ENCODE results near the gene ZDHHC11B. TPM values are rescaled to one million over a fixed set of nuclear protein-coding genes. Genes with fewer than 3 reads are reported as not detected.
"Not testable (repeated sequence)": the region's sequence is repeated elsewhere in the genome, so short reads cannot be mapped to it uniquely, and the experiment has no call there.

ZDHHC11B gene
- total and polyA plus RNA-seq, 3 donors from 2014 or later = 3.0 to 9.0 (median 4.6) TPM

DNA sequence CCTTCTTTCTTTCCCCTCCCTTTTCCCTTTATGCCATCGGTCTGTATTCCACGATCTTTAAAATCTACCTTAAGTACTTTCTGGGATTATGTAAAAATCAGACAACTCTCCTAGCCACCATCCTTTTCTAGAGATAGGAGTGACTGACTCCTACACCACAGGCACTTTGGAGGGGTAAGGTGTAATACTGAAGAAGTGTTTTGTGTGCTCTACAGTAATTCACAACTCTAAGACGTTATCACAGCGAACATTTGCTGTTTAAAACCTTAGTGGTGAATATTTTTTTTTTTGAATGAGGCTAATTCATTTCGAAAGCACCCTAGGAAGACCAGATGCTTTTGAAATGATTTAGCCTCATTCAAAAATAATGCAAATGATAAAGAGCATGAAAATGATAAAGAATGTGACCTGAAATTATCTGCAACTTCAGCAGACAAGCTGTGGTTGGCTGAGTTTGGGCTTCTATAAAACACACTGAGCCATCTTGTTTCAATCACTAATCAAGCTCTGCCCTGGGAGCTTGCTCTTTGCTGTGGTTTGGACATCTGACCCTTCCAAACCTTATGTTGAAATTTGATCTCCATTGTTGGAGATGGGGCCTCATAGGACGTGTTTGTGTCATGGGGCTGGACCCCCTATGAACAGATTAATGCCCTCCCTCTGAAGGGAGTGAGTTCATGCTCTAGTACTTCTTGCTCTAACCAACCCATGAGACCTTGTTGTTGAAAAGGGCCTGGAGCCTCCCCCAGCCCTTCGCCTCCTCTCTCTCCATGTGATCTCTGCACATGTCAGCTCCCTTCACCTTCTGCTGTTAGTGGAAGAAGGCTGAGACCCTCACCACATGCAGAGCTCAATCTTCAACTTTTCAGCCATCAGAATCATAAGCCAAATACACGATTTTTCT, 70.1 kb downstream of the ZDHHC11B start:
- H3K36me3 ChIP-seq (ENCODE audit: low read depth, missing control alignments); intact Hi-C loops (cut with DNase I; ENCODE audit: low total_unique reads); DNase-seq; H3K9me3 ChIP-seq; H3K27ac ChIP-seq; H3K4me1 ChIP-seq; H3K4me3 ChIP-seq; H3K27me3 ChIP-seq: not testable (repeated sequence)
- WGBS, 2 donors = 61 to 80% methylated on average over 7 of the region's 8 CpGs

DNA sequence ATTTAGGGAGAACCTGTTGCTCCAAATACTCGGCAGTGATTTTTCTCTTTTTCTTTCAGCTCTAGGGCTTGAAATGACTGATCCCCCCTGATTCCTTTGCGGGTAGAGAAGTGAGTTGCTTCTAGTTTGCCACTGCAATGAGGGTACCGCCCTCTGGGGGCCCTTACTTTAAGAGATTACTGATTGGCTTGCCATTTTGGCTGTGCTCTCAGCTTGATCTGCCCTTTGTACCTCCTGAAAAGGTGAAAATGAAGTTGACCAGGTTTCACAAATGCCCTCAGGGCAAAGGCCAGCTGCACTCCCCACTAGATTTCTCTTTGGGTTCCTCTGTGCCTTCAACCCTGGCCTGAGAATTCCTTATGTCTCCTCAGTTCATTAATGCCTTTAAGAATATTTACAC, 70.8 kb downstream of the ZDHHC11B start:
- intact Hi-C loops (cut with DNase I; ENCODE audit: low total_unique reads); H3K9me3 ChIP-seq; H3K4me1 ChIP-seq; H3K36me3 ChIP-seq (ENCODE audit: low read depth, missing control alignments); H3K27ac ChIP-seq; H3K27me3 ChIP-seq; DNase-seq; H3K4me3 ChIP-seq: not testable (repeated sequence)
- WGBS, 2 donors = 58 to 83% methylated on average over 2 to 3 of the region's 3 CpGs

DNA sequence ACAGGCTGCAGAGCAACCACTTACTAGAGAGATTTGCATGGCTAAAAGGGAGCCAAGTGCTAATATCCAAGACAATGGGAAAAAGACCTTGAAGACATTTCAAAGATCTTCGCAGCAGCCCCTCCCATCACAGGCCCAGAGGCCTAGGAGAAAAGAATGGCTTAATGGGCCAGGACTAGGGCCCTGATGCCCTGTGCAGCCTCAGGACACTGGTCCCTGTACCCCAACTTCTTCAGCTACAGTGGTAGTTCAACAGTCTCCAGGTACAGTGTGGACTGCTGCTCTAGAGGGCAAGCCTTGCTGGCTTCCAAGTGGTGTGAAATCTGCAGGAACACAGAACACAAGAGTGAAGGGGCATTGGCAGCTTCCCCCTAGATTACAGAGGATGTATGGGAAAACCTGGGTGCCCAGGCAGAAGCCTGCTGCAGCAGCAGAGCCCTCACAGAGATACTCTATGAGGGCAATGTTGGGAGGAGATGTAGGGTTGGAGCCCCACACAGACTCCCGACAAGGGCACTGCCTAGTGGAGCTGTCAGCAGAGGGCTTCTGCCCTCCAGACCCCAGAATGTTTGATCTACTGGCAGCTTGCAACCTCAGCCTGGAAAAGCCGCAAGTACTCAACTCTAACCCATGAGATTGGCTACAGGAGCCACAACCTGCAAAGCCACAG, 75.5 kb downstream of the ZDHHC11B start:
- H3K27ac ChIP-seq; H3K4me3 ChIP-seq; H3K4me1 ChIP-seq; DNase-seq; H3K27me3 ChIP-seq; intact Hi-C loops (cut with DNase I; ENCODE audit: low total_unique reads); H3K36me3 ChIP-seq (ENCODE audit: low read depth, missing control alignments); H3K9me3 ChIP-seq: not testable (repeated sequence)
- 97 to 98% methylated on average over 2 of the region's 3 CpGs for WGBS, 2 donors

DNA sequence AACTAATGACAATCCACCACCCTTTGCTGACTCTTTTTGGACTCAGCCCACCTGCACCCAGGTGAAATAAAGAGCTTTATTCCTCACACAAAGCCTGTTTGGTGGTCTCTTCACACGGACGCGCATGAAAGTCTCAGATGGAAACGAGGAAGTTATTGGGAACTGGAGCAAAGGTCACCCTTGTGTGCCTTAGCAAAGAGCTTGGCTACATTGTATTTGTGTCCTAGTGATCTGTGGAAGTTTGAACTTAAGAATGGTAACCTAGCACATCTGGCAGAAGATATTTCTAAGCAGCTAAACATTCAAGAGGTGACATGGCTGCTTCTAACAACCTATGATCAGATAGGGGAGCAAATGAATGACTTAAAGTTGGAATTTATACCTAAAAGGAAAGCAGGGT, 76.2 kb downstream of the ZDHHC11B start:
- not testable (repeated sequence) for H3K4me3 ChIP-seq, DNase-seq

DNA sequence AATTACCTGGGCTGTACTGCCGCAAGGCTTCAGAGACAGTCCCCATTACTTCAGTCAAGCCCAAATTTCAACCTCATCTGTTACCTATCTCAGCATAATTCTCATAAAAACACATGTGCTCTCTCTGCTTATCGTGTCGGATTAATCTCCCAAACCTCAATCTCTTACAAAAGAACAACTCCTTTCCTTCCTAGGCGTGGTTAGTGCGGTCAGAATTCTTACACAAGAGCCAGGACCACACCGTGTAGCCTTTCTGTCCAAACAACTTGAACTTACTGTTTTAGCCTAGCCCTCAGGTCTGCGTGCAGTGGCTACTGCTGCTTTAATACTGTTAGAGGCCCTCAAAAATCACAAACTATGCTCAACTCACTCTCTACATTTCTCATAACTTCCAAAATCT, 78.4 kb downstream of the ZDHHC11B start:
- WGBS, 2 donors = 92 to 95% methylated on average over 7 of the region's 7 CpGs
- H3K27ac ChIP-seq; H3K36me3 ChIP-seq (ENCODE audit: low read depth, missing control alignments): not testable (repeated sequence)

More for the DNA sequence above, 76.2 kb downstream of the ZDHHC11B start:
- H3K27ac ChIP-seq; H3K36me3 ChIP-seq (ENCODE audit: low read depth, missing control alignments); H3K9me3 ChIP-seq; intact Hi-C loops (cut with DNase I; ENCODE audit: low total_unique reads); H3K4me1 ChIP-seq; H3K27me3 ChIP-seq: not testable (repeated sequence)
- WGBS, 2 donors = 94 to 95% methylated on average over 4 of the region's 4 CpGs

DNA sequence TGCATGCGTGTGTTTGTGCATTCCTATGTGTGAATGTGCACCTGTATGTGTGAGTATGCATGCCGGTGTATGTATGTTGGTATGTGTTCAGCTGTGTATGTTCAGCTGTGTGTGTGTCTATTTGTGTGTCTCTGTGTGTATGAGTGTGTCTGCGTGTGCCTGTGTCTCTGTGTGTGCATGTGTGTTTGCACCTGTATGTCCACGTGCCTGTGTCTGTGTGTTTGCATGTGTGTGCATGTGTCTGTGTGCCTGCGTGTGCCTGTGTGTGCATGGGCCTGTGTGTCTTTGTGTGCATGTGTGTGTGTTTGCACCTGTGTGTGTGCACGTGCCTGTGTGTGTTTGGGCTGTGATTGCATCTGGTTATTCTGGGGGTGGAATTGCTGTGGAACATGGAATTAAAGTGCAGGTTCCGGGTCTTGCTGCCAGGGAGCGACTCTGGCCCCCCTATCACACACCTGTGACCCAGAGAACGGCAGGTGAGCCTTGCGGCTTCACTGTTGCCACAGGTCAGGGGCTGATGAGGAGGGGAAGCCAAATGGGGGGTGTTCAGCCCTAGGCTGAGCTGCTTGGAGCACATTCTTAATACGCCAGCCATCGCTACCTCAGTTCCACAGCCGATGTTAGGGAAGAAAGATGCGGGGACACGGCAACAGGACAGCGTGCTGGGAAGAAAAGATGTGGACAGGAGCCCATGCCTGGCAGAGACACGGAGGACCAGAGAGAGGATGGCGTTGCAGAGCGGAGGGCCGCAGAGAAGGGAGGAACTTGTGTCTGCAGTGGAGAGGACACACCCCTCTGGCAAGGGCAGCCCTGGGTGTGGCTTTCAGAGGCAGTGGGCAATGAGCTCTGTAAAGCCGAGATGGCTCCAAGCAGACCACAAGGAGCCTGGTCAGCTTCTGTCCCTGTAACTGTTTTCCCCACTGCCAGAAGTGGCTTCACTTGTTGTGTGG, 87.5 kb downstream of the ZDHHC11B start:
- H3K36me3 ChIP-seq (ENCODE audit: low read depth, missing control alignments); H3K4me1 ChIP-seq; H3K27me3 ChIP-seq; H3K9me3 ChIP-seq; H3K4me3 ChIP-seq; H3K27ac ChIP-seq; DNase-seq; intact Hi-C loops (cut with DNase I; ENCODE audit: low total_unique reads): not testable (repeated sequence)
- 84 to 91% methylated on average over 15 to 18 of the region's 21 CpGs for WGBS, 2 donors

More for the DNA sequence above, 78.4 kb downstream of the ZDHHC11B start:
- H3K4me1 ChIP-seq; intact Hi-C loops (cut with DNase I; ENCODE audit: low total_unique reads); H3K9me3 ChIP-seq; DNase-seq; H3K27me3 ChIP-seq; H3K4me3 ChIP-seq: not testable (repeated sequence)

DNA sequence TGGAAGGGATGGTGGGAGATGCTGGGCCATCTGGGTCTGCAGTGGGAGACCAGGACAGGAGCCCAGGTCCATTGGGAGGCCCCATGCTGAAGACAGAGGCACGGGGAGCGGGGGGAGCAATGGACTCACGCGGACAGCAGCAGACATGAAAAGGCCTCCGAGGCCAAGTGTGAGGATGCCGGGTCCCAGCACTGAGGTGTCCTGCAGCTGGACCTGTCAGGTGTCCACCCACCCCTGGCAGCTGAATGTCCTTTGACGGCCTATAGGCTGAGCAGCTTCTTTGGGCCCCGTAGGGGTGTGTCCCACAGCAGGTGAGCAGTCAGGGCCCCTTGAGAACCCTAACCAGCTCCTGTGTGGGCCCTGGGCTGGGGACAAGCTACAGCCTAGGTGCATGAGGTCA, 88.3 kb downstream of the ZDHHC11B start:
- DNase-seq; H3K27ac ChIP-seq; H3K36me3 ChIP-seq (ENCODE audit: low read depth, missing control alignments); H3K9me3 ChIP-seq; H3K4me3 ChIP-seq; H3K4me1 ChIP-seq; H3K27me3 ChIP-seq; intact Hi-C loops (cut with DNase I; ENCODE audit: low total_unique reads): not testable (repeated sequence)
- 80% methylated on average over 2 of the region's 8 CpGs; no CpG with 5 or more reads in 1 of the 2 donors for WGBS, 2 donors

DNA sequence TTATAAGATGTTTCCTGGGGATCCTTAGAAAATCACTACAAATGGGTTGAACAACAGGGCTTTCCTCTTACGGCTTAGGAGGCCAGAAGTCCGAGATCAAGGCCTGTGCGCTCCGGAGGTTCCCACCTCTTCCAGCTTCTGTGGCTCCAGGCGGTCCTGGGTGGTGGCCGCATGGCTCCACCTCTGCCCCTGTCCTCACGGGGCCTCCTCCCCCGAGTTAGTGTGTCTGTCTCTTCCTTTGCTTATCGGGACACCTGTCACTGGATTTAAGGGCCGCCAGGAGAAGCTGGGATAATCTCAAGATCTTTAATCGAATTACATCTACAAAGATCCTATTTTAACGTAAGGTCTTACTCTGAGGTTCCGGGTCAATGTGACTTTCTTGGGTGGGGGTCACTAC, 89.1 kb downstream of the ZDHHC11B start:
- H3K4me1 ChIP-seq; DNase-seq; intact Hi-C loops (cut with DNase I; ENCODE audit: low total_unique reads); H3K9me3 ChIP-seq; H3K36me3 ChIP-seq (ENCODE audit: low read depth, missing control alignments); H3K27me3 ChIP-seq; H3K4me3 ChIP-seq; H3K27ac ChIP-seq: not testable (repeated sequence)
- WGBS, 2 donors = 100% methylated on average over 3 of the region's 13 CpGs; no CpG with 5 or more reads in 1 of the 2 donors

DNA sequence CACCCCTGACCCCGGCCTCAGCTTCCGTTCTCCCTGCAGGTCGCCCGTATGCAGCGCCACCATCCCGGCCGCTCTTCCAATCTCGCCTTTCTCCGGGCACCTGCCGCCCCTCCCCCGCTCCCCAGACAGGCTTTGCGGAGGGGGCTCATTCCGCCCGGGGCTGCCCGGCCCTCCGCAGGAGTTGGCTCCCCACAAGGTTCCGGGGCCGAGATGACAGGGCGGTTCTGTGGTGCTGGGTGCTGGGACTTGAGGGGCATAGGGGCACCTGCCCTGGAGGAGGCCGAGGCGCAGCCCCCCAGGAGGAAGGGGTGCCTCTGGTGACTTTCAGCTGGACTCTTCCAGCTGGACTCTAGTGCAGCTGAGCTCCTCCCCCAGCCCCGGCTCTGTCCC, 90.5 kb downstream of the ZDHHC11B start:
- H3K27ac ChIP-seq; H3K36me3 ChIP-seq (ENCODE audit: low read depth, missing control alignments); intact Hi-C loops (cut with DNase I; ENCODE audit: low total_unique reads); DNase-seq; H3K9me3 ChIP-seq; H3K4me1 ChIP-seq; H3K27me3 ChIP-seq; H3K4me3 ChIP-seq: not testable (repeated sequence)
- 2% methylated on average over 17 of the region's 22 CpGs; no CpG with 5 or more reads in 1 of the 2 donors for WGBS, 2 donors

DNA sequence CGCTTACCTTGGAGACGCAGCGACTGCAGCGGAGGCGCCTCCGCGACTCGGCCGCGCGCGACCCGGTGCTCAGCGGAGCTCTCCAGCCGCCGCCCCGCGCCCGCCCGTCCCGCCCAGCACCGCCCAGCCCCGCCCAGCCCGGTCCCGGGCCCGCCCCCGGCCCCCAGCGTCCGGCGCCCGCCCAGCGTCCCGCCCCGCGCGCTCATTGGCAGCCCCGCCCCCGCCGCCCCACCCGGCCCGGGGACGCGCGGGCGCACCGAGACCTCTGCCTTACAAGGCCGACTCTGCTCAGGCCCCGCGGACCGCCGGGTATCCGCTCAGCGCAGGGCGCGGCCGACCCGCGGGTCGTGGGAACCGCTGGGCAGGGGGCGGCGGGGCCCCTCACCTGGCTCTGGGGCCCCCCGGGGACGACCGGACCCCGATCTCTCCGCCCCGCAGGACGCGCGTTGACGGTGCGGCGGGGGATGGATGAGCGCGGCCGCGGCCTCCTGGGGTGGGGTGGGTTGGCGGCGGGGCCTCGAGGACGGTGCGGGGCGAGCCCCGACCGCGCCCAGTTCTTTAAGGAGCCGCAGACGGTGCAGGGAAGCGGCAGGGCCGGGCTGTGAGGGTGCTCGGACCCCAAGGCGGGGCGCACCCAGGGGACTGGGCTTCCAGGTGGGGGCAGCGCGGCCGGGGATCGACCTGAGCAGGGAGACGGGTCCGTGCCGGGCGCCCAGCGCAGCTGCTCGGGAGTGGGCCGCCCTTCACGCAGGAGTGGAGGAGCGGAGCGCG, 91.1 kb downstream of the ZDHHC11B start, which contains the start of gene TPPP:
TPPP (minus strand) TSS at position 82 of the 771 bp plus-strand sequence. CDS start 15,292 bp downstream, outside the sequence.
- peak; percentile 84 for DNase-seq
- intact Hi-C loops (cut with DNase I; ENCODE audit: low total_unique reads); H3K27me3 ChIP-seq; H3K36me3 ChIP-seq (ENCODE audit: low read depth, missing control alignments); H3K27ac ChIP-seq; H3K9me3 ChIP-seq; H3K4me1 ChIP-seq: not testable (repeated sequence)
- H3K4me3 ChIP-seq = peak within 1 kb of the TSS; percentile 34 to 44
- 2% methylated on average over 10 of the region's 109 CpGs; no CpG with 5 or more reads in 1 of the 2 donors for WGBS, 2 donors
